ENCODE results near the gene TAOK1.

TAOK1 gene

DNA sequence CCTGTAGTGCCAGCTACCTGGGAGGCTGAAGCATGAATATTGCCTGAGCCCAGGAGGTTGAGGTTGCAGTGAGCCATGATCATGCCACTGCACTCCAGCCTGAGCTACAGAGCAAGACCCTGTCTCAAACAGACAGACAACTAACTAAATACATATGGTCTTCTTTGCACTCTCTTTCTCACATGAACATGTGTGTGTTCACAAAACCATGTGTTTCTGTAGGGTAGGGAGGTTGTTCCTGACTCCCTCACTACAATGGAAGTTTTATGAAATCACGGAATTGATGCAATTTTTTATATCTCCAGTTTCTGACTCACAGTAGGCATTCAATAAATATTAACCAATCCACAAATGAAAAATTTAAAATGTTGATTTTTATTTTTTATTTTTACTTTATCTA, 128.2 kb downstream of the TAOK1 start:
- Histone ChIP-seq H3K9me3 (ENCODE audit: insufficient read depth, low read length) (no peaks in the 10 kb centered on the region), H3K79me2 (ENCODE audit: low read length) (no peaks in the 10 kb centered on the region), H3K36me3 (replicated peaks; ENCODE audit: low read depth, low read length) (peaks cover 18% of the 10 kb centered on the region), H4K20me1 (ENCODE audit: insufficient read depth, low read length) (no peaks in the 10 kb centered on the region), H3K27ac (ENCODE audit: low read length) (no peak overlapping the region), H3K27me3 (ENCODE audit: low read depth, low read length) (no peaks in the 10 kb centered on the region), H2AFZ (ENCODE audit: low read depth, low read length) (no peak overlapping the region), H3K4me2 (ENCODE audit: low read length) (no peak overlapping the region), H3K9ac (ENCODE audit: low read length) (no peak overlapping the region), H3K4me1 (ENCODE audit: low read length) (no peaks in the 10 kb centered on the region), H3K4me3 (ENCODE audit: low read length) (no peak overlapping the region)
- TF ChIP-seq, protein P1, sequence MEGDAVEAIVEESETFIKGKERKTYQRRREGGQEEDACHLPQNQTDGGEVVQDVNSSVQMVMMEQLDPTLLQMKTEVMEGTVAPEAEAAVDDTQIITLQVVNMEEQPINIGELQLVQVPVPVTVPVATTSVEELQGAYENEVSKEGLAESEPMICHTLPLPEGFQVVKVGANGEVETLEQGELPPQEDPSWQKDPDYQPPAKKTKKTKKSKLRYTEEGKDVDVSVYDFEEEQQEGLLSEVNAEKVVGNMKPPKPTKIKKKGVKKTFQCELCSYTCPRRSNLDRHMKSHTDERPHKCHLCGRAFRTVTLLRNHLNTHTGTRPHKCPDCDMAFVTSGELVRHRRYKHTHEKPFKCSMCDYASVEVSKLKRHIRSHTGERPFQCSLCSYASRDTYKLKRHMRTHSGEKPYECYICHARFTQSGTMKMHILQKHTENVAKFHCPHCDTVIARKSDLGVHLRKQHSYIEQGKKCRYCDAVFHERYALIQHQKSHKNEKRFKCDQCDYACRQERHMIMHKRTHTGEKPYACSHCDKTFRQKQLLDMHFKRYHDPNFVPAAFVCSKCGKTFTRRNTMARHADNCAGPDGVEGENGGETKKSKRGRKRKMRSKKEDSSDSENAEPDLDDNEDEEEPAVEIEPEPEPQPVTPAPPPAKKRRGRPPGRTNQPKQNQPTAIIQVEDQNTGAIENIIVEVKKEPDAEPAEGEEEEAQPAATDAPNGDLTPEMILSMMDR (IDR thresholded peaks at IDR 0.05; ENCODE audit: low read depth, low read length): no peak
- TF ChIP-seq EZH2phosphoT487 (IDR thresholded peaks at IDR 0.05; ENCODE audit: low read depth): no peak

DNA sequence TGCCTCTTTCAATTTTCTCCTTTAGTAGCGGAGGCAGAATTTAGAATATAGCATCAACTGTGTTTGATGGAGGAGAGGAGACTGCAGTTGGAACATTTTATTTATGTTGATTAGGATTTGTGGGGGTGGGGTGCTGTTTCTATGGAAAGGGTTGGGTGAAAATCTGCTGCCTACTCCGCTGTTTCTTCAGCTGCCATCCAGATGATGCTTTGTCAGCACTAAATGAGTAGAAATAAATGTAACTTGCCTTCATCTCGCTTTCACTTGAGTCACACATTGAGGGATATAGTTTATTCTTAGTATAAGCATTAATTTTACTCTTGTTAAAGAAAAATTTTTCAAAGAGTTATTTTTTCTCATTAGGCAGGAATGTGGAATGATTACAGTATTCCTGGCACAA, 134.5 kb downstream of the TAOK1 start:
- Histone ChIP-seq H3K27ac (ENCODE audit: low read length) (no peak overlapping the region), H3K9ac (ENCODE audit: low read length) (no peak overlapping the region), H3K79me2 (ENCODE audit: low read length) (no peaks in the 10 kb centered on the region), H4K20me1 (ENCODE audit: insufficient read depth, low read length) (no peaks in the 10 kb centered on the region), H3K4me3 (ENCODE audit: low read length) (no peak overlapping the region), H3K36me3 (replicated peaks; ENCODE audit: low read depth, low read length) (peaks cover 13% of the 10 kb centered on the region), H3K27me3 (ENCODE audit: low read depth, low read length) (no peaks in the 10 kb centered on the region), H3K9me3 (ENCODE audit: insufficient read depth, low read length) (no peaks in the 10 kb centered on the region), H3K4me2 (ENCODE audit: low read length) (no peak overlapping the region), H2AFZ (ENCODE audit: low read depth, low read length) (no peak overlapping the region), H3K4me1 (ENCODE audit: low read length) (no peaks in the 10 kb centered on the region)
- no peak for TF ChIP-seq EZH2phosphoT487 (IDR thresholded peaks at IDR 0.05; ENCODE audit: low read depth)
- TF ChIP-seq, protein P1 (IDR thresholded peaks at IDR 0.05; ENCODE audit: low read depth, low read length): no peak

DNA sequence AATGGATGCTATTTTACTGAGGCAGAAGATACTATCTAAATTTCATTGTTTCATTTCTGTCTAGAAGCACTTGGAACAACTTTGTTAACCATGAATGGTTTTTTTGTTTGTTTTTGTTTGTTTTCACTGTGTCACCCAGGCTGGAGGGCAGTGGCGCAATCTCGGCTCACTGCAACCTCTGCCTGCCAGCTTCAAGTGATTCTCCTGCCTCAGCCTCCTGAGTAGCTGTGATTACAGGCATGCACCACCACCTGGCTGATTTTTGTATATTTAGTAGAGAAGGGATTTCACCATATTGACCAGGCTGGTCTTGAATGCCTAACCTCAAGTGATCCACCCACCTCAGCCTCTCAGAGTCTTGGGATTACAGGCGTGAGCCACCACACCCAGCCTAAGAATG, 136.2 kb downstream of the TAOK1 start:
- H3K27ac ChIP-seq (ENCODE audit: low read length): no peak overlapping the region
- no peaks in the 10 kb centered on the region for H3K79me2 ChIP-seq (ENCODE audit: low read length)
- H4K20me1 ChIP-seq (ENCODE audit: insufficient read depth, low read length): 0 out of 2 replicates have a peak, but pooled peaks cover 4% of the 10 kb centered on the region
- no peak overlapping the region for H3K4me2 ChIP-seq (ENCODE audit: low read length)
- H2AFZ ChIP-seq (ENCODE audit: low read depth, low read length): no peak overlapping the region
- no peaks in the 10 kb centered on the region for H3K9me3 ChIP-seq (ENCODE audit: insufficient read depth, low read length)
- TF ChIP-seq, protein P1 (IDR thresholded peaks at IDR 0.05; ENCODE audit: low read depth, low read length): no peak
- TF ChIP-seq EZH2phosphoT487 (IDR thresholded peaks at IDR 0.05; ENCODE audit: low read depth): no peak
- H3K4me3 ChIP-seq (ENCODE audit: low read length): no peak overlapping the region
- no peaks in the 10 kb centered on the region for H3K27me3 ChIP-seq (ENCODE audit: low read depth, low read length)
- no peaks in the 10 kb centered on the region for H3K4me1 ChIP-seq (ENCODE audit: low read length)
- H3K36me3 ChIP-seq (replicated peaks; ENCODE audit: low read depth, low read length): peaks cover 21% of the 10 kb centered on the region
- no peak overlapping the region for H3K9ac ChIP-seq (ENCODE audit: low read length)

DNA sequence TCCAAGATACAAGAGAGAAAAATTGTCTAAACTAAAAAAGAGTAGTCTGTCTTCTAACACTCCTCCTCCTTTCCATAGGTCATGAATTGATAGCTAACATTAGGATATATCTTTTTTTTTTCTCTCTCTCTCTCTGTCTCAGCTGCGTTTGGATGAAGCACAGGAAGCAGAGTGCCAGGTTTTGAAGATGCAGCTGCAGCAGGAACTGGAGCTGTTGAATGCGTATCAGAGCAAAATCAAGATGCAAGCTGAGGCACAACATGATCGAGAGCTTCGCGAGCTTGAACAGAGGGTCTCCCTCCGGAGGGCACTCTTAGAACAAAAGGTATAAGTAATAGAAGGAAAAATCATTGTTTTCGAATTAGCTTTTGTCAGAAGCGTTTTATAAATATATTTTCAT, 143.8 kb downstream of the TAOK1 start:
- no peaks in the 10 kb centered on the region for H3K9me3 ChIP-seq (ENCODE audit: insufficient read depth, low read length)
- H3K27ac ChIP-seq (ENCODE audit: low read length): no peak overlapping the region
- no peak overlapping the region for H2AFZ ChIP-seq (ENCODE audit: low read depth, low read length)
- H3K79me2 ChIP-seq (ENCODE audit: low read length): no peaks in the 10 kb centered on the region
- no peak overlapping the region for H3K4me3 ChIP-seq (ENCODE audit: low read length)
- no peak overlapping the region for H3K4me2 ChIP-seq (ENCODE audit: low read length)
- H3K36me3 ChIP-seq (replicated peaks; ENCODE audit: low read depth, low read length): peaks cover 30% of the 10 kb centered on the region
- TF ChIP-seq, protein P1 (IDR thresholded peaks at IDR 0.05; ENCODE audit: low read depth, low read length): no peak
- TF ChIP-seq EZH2phosphoT487 (IDR thresholded peaks at IDR 0.05; ENCODE audit: low read depth): no peak
- H3K27me3 ChIP-seq (ENCODE audit: low read depth, low read length): no peaks in the 10 kb centered on the region
- no peaks in the 10 kb centered on the region for H3K4me1 ChIP-seq (ENCODE audit: low read length)
- 0 out of 2 replicates have a peak, but pooled peaks cover 4% of the 10 kb centered on the region for H4K20me1 ChIP-seq (ENCODE audit: insufficient read depth, low read length)
- no peak overlapping the region for H3K9ac ChIP-seq (ENCODE audit: low read length)

All from OCI-LY3 (cell line).